ENCODE data around the gene SPRTN.

The SPRTN gene

DNA sequence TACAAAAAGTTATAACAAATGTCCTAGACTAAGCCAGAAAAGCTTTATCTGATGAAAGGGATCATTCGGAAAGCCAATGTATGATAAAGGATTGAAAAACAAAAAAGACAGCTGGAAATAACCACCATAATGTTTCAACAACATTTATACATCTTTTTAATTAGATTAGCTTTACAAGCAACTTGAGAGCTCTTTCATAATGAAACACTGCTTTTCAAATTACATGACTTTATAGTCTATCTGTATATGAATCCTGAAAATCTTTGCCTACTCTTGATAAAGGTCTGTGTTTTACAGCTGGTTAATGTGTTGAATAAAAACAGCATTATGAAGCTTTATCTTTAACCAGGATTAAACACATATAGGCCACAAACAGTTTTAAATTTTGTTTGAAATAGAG lies 25.5 kb downstream of the SPRTN start:
- TF ChIP-seq, protein P1, sequence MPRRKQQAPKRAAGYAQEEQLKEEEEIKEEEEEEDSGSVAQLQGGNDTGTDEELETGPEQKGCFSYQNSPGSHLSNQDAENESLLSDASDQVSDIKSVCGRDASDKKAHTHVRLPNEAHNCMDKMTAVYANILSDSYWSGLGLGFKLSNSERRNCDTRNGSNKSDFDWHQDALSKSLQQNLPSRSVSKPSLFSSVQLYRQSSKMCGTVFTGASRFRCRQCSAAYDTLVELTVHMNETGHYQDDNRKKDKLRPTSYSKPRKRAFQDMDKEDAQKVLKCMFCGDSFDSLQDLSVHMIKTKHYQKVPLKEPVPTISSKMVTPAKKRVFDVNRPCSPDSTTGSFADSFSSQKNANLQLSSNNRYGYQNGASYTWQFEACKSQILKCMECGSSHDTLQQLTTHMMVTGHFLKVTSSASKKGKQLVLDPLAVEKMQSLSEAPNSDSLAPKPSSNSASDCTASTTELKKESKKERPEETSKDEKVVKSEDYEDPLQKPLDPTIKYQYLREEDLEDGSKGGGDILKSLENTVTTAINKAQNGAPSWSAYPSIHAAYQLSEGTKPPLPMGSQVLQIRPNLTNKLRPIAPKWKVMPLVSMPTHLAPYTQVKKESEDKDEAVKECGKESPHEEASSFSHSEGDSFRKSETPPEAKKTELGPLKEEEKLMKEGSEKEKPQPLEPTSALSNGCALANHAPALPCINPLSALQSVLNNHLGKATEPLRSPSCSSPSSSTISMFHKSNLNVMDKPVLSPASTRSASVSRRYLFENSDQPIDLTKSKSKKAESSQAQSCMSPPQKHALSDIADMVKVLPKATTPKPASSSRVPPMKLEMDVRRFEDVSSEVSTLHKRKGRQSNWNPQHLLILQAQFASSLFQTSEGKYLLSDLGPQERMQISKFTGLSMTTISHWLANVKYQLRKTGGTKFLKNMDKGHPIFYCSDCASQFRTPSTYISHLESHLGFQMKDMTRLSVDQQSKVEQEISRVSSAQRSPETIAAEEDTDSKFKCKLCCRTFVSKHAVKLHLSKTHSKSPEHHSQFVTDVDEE (CRISPR knock-in tag; IDR thresholded peaks at IDR 0.05): no peak
- TF ChIP-seq BACH2 (CRISPR knock-in tag; IDR thresholded peaks at IDR 0.05; ENCODE audit: borderline replicate concordance) (no peak), ZFP3 (CRISPR knock-in tag; IDR thresholded peaks at IDR 0.05) (no peak), CSDC2 (CRISPR knock-in tag; IDR thresholded peaks at IDR 0.05) (no peak), ZC3H10 (CRISPR knock-in tag; IDR thresholded peaks at IDR 0.05) (no peak), PPARA (CRISPR knock-in tag; IDR thresholded peaks at IDR 0.05; ENCODE audit: borderline replicate concordance) (no peak), SNAI2 (CRISPR knock-in tag; IDR thresholded peaks at IDR 0.05) (no peak), ISL1 (CRISPR knock-in tag; IDR thresholded peaks at IDR 0.05) (no peak)
- TF ChIP-seq, protein P2, sequence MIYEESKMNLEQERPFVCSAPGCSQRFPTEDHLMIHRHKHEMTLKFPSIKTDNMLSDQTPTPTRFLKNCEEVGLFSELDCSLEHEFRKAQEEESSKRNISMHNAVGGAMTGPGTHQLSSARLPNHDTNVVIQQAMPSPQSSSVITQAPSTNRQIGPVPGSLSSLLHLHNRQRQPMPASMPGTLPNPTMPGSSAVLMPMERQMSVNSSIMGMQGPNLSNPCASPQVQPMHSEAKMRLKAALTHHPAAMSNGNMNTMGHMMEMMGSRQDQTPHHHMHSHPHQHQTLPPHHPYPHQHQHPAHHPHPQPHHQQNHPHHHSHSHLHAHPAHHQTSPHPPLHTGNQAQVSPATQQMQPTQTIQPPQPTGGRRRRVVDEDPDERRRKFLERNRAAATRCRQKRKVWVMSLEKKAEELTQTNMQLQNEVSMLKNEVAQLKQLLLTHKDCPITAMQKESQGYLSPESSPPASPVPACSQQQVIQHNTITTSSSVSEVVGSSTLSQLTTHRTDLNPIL (CRISPR knock-in tag; IDR thresholded peaks at IDR 0.05; ENCODE audit: low read depth): no peak
- ATAC-seq: no peak

DNA sequence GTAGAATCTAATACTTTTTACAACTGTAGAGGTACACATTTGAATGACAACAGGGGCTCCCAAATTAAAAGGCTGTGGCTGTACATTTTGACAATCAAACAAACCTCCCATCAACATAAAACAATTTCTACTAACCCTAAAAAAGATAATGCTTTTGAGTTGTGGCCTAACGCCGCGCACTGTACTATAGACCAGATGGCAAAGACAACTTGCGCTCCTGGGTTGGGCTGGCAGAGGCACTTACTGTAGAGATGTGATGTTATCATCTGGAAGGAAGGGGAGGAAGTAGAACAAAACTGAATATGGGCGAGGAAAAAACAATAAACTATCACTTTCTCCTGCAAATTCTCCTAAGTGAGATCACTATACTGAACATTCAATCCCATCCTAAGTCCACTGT lies 26.1 kb downstream of the SPRTN start:
- TF ChIP-seq ISL1 (CRISPR knock-in tag; IDR thresholded peaks at IDR 0.05) (no peak), TOX (CRISPR knock-in tag; IDR thresholded peaks at IDR 0.05; ENCODE audit: borderline replicate concordance) (no peak), ARNTL (CRISPR knock-in tag; IDR thresholded peaks at IDR 0.05; ENCODE audit: borderline replicate concordance, low read depth) (no peak), OSR1 (CRISPR knock-in tag; IDR thresholded peaks at IDR 0.05) (no peak), ZC3H10 (CRISPR knock-in tag; IDR thresholded peaks at IDR 0.05) (no peak), TCF4 (CRISPR knock-in tag; IDR thresholded peaks at IDR 0.05; ENCODE audit: borderline replicate concordance) (no peak)
- TF ChIP-seq, protein P3, sequence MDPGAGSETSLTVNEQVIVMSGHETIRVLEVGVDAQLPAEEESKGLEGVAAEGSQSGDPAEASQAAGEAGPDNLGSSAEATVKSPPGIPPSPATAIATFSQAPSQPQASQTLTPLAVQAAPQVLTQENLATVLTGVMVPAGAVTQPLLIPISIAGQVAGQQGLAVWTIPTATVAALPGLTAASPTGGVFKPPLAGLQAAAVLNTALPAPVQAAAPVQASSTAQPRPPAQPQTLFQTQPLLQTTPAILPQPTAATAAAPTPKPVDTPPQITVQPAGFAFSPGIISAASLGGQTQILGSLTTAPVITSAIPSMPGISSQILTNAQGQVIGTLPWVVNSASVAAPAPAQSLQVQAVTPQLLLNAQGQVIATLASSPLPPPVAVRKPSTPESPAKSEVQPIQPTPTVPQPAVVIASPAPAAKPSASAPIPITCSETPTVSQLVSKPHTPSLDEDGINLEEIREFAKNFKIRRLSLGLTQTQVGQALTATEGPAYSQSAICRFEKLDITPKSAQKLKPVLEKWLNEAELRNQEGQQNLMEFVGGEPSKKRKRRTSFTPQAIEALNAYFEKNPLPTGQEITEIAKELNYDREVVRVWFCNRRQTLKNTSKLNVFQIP (CRISPR knock-in tag; IDR thresholded peaks at IDR 0.05; ENCODE audit: borderline replicate concordance, low read depth): no peak
- no peak for ATAC-seq

DNA sequence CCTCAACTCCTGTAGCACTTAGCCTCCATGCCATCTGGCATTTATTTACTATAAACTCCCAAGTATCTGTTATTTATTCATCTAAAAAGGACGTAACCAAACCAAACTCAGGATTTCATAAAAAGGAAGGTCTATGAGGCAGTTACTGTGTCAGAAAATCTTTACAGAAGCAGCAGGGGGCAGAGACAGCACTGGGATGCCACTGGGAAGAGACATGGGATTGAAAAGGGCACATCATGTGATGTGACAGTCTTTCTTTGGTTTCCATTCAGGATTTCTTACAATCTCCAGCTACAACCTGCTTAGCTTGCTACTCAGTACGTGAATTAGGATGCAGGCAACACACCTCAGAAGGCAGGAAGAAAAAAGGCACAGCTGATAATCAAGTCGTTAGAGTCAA lies 31.2 kb downstream of the SPRTN start:
- peak; percentile 78 for ATAC-seq
- TF ChIP-seq ZFP3 (CRISPR knock-in tag; IDR thresholded peaks at IDR 0.05) (no peak), SNAI2 (CRISPR knock-in tag; IDR thresholded peaks at IDR 0.05) (no peak), TOX (CRISPR knock-in tag; IDR thresholded peaks at IDR 0.05; ENCODE audit: borderline replicate concordance) (no peak), ESRRG (CRISPR knock-in tag; IDR thresholded peaks at IDR 0.05) (no peak)
- TF ChIP-seq, protein P2 (CRISPR knock-in tag; IDR thresholded peaks at IDR 0.05; ENCODE audit: low read depth): no peak
- TF ChIP-seq, protein P1 (CRISPR knock-in tag; IDR thresholded peaks at IDR 0.05): no peak
- TF ChIP-seq, protein P4, sequence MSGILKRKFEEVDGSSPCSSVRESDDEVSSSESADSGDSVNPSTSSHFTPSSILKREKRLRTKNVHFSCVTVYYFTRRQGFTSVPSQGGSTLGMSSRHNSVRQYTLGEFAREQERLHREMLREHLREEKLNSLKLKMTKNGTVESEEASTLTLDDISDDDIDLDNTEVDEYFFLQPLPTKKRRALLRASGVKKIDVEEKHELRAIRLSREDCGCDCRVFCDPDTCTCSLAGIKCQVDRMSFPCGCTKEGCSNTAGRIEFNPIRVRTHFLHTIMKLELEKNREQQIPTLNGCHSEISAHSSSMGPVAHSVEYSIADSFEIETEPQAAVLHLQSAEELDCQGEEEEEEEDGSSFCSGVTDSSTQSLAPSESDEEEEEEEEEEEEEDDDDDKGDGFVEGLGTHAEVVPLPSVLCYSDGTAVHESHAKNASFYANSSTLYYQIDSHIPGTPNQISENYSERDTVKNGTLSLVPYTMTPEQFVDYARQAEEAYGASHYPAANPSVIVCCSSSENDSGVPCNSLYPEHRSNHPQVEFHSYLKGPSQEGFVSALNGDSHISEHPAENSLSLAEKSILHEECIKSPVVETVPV (CRISPR knock-in tag; IDR thresholded peaks at IDR 0.05): no peak
